Adrenal gland (tissue), 5 donors: ENCODE data around the gene SLC25A21.

Source experiments
- POLR2A ChIP-seq, 2 donors: fragments of 450-650 bp; IDR thresholded peaks; one replicate each; pipeline ENCODE4 v1.6.1; 2017; ENCODE audit warnings: antibody characterized with exemption in 2 of 2, mild to moderate bottlenecking in 2 of 2, moderate library complexity in 1 of 2
- TF ChIP-seq, protein P1 (sequence below), 6 experiments: fragments of 450-650 bp in 4 of 6; fragments of 200-600 bp in 2 of 6; sonication (generic) in 1 of 6; IDR thresholded peaks; 1 replicate in 5 of 6; 2 replicates in 1 of 6; pipeline versions ENCODE4 v1.5.1 to v1.8.0; 2016 to 2021; ENCODE audit warnings: antibody characterized with exemption in 6 of 6, mild to moderate bottlenecking in 2 of 6, moderate library complexity in 1 of 6
- donor health status: DM: no; HTN: no; CAD: no.

DNA sequence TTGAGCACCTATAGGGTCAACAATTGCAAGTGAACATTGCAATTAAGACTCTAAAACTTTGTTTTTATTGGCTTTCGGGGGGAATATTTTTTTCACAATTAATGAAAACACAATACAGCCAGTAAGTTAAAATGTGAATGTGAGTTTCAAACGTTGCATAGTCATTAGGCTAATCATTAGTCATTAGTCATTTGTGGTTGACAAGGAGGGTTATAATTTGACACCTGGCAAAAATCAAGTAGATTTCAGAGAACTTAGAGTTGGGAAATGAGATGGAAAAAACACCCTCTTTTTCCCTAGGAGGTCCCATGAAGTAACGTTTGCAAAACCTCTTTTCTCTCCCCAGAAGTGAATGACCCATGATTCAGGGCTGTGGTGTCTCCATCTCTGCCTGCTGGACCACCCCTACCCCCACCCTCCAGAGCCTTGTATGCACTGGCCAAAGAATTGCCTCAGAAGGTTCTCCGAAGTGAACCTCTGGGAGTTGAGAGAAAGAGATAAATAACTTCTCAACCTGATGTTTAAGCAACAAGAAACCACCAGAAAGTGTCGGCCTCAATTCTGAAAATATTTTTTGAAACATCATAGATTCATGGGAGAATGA lies 314.5 kb downstream of the SLC25A21 start:
- TF ChIP-seq, protein P1, sequence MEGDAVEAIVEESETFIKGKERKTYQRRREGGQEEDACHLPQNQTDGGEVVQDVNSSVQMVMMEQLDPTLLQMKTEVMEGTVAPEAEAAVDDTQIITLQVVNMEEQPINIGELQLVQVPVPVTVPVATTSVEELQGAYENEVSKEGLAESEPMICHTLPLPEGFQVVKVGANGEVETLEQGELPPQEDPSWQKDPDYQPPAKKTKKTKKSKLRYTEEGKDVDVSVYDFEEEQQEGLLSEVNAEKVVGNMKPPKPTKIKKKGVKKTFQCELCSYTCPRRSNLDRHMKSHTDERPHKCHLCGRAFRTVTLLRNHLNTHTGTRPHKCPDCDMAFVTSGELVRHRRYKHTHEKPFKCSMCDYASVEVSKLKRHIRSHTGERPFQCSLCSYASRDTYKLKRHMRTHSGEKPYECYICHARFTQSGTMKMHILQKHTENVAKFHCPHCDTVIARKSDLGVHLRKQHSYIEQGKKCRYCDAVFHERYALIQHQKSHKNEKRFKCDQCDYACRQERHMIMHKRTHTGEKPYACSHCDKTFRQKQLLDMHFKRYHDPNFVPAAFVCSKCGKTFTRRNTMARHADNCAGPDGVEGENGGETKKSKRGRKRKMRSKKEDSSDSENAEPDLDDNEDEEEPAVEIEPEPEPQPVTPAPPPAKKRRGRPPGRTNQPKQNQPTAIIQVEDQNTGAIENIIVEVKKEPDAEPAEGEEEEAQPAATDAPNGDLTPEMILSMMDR (IDR thresholded peaks at IDR 0.05), result no peak
- no peak for TF ChIP-seq POLR2A (IDR thresholded peaks at IDR 0.05)
